Gastroesophageal sphincter (tissue), 3 donors: Measurements from ENCODE around the gene CD6.

Experiments used
- EP300 ChIP-seq: sonication (generic); formaldehyde crosslinking; IDR thresholded peaks from one replicate; pipeline ENCODE4 v1.6.1; 2017; ENCODE audit warnings: antibody characterized with exemption, mild to moderate bottlenecking
- POLR2A ChIP-seq, 2 donors: fragments of 450-650 bp; IDR thresholded peaks; one replicate each; pipeline ENCODE4 v1.6.1; 2017; ENCODE audit warnings: antibody characterized with exemption in 2 of 2, mild to moderate bottlenecking in 2 of 2, moderate library complexity in 1 of 2
- POLR2AphosphoS5 ChIP-seq: sonication (generic); formaldehyde crosslinking; IDR thresholded peaks from one replicate; pipeline ENCODE4 v1.6.1; 2017; ENCODE audit warnings: antibody characterized with exemption
- TF ChIP-seq, protein P1 (sequence below), 4 experiments: fragments of 200-600 bp in 2 of 4; fragments of 450-650 bp in 2 of 4; sonication (generic) in 1 of 4; IDR thresholded peaks; one replicate each; pipeline ENCODE4 v1.5.1; 2017 to 2019; ENCODE audit warnings: antibody characterized with exemption in 4 of 4, mild to moderate bottlenecking in 2 of 4, moderate library complexity in 2 of 4

DNA sequence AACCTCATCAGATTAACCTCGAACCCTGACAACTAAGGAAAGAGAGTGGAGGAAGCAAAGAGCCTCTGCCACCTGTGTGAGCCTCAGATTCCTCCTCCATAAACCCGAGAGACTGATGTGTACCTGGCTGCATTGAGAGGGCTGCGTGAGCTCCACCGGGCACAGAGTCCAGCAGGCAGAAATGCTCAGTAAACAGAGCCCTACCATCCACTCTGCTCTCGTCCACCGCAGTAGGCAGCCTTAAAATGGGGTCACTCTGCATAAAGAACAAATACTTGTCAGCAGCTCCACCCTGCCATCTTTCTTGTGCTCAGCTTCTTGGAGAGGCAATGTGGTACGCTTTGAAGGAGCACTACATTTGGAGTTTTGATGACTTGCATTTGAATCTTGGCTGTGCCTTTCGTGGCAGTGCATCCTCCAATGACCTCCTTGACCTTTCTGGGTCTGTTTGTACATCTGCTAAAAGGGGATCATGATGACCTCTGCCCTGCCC is 87.8 kb downstream of the CD6 start:
- TF ChIP-seq, protein P1, sequence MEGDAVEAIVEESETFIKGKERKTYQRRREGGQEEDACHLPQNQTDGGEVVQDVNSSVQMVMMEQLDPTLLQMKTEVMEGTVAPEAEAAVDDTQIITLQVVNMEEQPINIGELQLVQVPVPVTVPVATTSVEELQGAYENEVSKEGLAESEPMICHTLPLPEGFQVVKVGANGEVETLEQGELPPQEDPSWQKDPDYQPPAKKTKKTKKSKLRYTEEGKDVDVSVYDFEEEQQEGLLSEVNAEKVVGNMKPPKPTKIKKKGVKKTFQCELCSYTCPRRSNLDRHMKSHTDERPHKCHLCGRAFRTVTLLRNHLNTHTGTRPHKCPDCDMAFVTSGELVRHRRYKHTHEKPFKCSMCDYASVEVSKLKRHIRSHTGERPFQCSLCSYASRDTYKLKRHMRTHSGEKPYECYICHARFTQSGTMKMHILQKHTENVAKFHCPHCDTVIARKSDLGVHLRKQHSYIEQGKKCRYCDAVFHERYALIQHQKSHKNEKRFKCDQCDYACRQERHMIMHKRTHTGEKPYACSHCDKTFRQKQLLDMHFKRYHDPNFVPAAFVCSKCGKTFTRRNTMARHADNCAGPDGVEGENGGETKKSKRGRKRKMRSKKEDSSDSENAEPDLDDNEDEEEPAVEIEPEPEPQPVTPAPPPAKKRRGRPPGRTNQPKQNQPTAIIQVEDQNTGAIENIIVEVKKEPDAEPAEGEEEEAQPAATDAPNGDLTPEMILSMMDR (IDR thresholded peaks at IDR 0.05), result no peak
- TF ChIP-seq POLR2AphosphoS5 (no peak), POLR2A (IDR thresholded peaks at IDR 0.05) (no peak), EP300 (no peak)
